Measurements from ENCODE around the gene CDCA4. TPM values are rescaled to one million over a fixed set of nuclear protein-coding genes. Genes with fewer than 3 reads are reported as not detected.
A peak's percentile ranks its signal among the peaks of the same experiment; 100 is the strongest.

The CDCA4 gene
- total RNA-seq, 1 experiment from 2014 or later = 57.7 TPM

GRCh38 chr14:104973385-104974145, 47.3 kb downstream of the CDCA4 start:
- H2AFZ ChIP-seq (ENCODE audit: low read length) = no peak overlapping the region
- no peak overlapping the region for H3K4me2 ChIP-seq (ENCODE audit: insufficient read depth, insufficient read length, low read length)

More at GRCh38 chr14:104973385-104974145, 47.3 kb downstream of the CDCA4 start:
- no peaks in the 10 kb centered on the region for H3K79me2 ChIP-seq (ENCODE audit: insufficient read depth, low read length)
- no peak overlapping the region for H2BK20ac ChIP-seq (ENCODE audit: low read depth, low read length, poor library complexity, severe bottlenecking)
- H4K5ac ChIP-seq (ENCODE audit: insufficient read length, low read depth, low read length) = no peak overlapping the region
- no peak overlapping the region for H3K9ac ChIP-seq (ENCODE audit: extremely low read depth, insufficient read length, low read length)
- no peak overlapping the region for H3K14ac ChIP-seq (ENCODE audit: insufficient read depth, low read length)
- H3K18ac ChIP-seq (ENCODE audit: insufficient read length, low read depth, low read length) = no peak overlapping the region
- peaks cover 9% of the 10 kb centered on the region; the same call in 1 of the 2 replicates for H3K27me3 ChIP-seq (ENCODE audit: insufficient read depth, low read length)
- no peak overlapping the region for H2BK120ac ChIP-seq (ENCODE audit: low read depth, low read length, poor library complexity, severe bottlenecking)
- TF ChIP-seq, protein P1, sequence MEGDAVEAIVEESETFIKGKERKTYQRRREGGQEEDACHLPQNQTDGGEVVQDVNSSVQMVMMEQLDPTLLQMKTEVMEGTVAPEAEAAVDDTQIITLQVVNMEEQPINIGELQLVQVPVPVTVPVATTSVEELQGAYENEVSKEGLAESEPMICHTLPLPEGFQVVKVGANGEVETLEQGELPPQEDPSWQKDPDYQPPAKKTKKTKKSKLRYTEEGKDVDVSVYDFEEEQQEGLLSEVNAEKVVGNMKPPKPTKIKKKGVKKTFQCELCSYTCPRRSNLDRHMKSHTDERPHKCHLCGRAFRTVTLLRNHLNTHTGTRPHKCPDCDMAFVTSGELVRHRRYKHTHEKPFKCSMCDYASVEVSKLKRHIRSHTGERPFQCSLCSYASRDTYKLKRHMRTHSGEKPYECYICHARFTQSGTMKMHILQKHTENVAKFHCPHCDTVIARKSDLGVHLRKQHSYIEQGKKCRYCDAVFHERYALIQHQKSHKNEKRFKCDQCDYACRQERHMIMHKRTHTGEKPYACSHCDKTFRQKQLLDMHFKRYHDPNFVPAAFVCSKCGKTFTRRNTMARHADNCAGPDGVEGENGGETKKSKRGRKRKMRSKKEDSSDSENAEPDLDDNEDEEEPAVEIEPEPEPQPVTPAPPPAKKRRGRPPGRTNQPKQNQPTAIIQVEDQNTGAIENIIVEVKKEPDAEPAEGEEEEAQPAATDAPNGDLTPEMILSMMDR (conservative IDR thresholded peaks at IDR 0.05) = no peak
- no peak overlapping the region for H3K4me3 Mint-ChIP-seq
- H4K20me1 ChIP-seq (ENCODE audit: control insufficient read depth, insufficient read depth, insufficient read length) = peaks cover 4% of the 10 kb centered on the region
- DNase-seq = peak; percentile 45
- no peak overlapping the region for H3T11ph ChIP-seq (ENCODE audit: low read length)
- no peak overlapping the region for H4K8ac ChIP-seq (replicated peaks; ENCODE audit: insufficient read length, low read depth, low read length)
- H3K9me3 ChIP-seq (ENCODE audit: control insufficient read depth, low read depth, low read length) = no peaks in the 10 kb centered on the region
- H2AK5ac ChIP-seq (ENCODE audit: insufficient read length, low read length) = no peak overlapping the region
- no peaks in the 10 kb centered on the region for H3K23me2 ChIP-seq (ENCODE audit: insufficient read length, low read depth, low read length, poor library complexity, severe bottlenecking)
- no peak overlapping the region for H4K91ac ChIP-seq (ENCODE audit: insufficient read length, low read depth, low read length)
- H3K9me3 Mint-ChIP-seq = no peaks in the 10 kb centered on the region; a peak in 1 of 5 replicates
- no peak overlapping the region for H3K27ac ChIP-seq (ENCODE audit: insufficient read length, low read depth, low read length)
- no CpG with 5 or more reads among the region's 23 CpGs for WGBS (ENCODE audit: extremely low coverage, insufficient read length, low lambda C conversion rate)
- H3K23ac ChIP-seq (ENCODE audit: insufficient read length, low read depth, low read length) = no peak overlapping the region
- H2BK12ac ChIP-seq (ENCODE audit: insufficient read length, low read depth, low read length) = no peak overlapping the region
- H2BK15ac ChIP-seq (ENCODE audit: low read depth, low read length) = no peak overlapping the region
- H3K27me3 Mint-ChIP-seq (ENCODE audit: low read depth) = peaks cover 31% of the 10 kb centered on the region
- H2BK5ac ChIP-seq (ENCODE audit: insufficient read length, low read length) = no peak overlapping the region
- H3K4ac ChIP-seq (ENCODE audit: low read depth, low read length) = no peak overlapping the region
- H3K79me1 ChIP-seq (ENCODE audit: insufficient read depth, low read depth, low read length, poor library complexity, severe bottlenecking) = no peaks in the 10 kb centered on the region
- no peak overlapping the region for H3K56ac ChIP-seq (ENCODE audit: insufficient read length, low read depth, low read length)
- H3K4me1 ChIP-seq (ENCODE audit: insufficient read depth, low read length) = peaks cover 2% of the 10 kb centered on the region; the same call in 1 of the 2 replicates
- no peaks in the 10 kb centered on the region for H3K36me3 Mint-ChIP-seq (ENCODE audit: insufficient read depth in 1 of 3, low read depth in 3 of 3)
- no peak overlapping the region for H3K27ac Mint-ChIP-seq
- peaks cover 9 to 27% of the 10 kb centered on the region in 2 experiments for H3K4me1 Mint-ChIP-seq
